Activated CD4-positive, alpha-beta T cell treated with anti-CD3 and anti-CD28 coated beads for 48 hours (primary cell): ENCODE data around the gene CLK1.
"Not testable (repeated sequence)": the region's sequence is repeated elsewhere in the genome, so short reads cannot be mapped to it uniquely, and the experiment has no call there.

ENCODE experiments used
- DNase-seq: peaks from one replicate; pipeline ENCODE4 v3.0.0-alpha.2; 2020

Gene CLK1

GRCh38 chr2:200864176-200865034 is at the start of gene CLK1:
CLK1 (minus strand) TSS chr2:200864658; CDS start chr2:200861862, 2,796 bp downstream.
- DNase-seq: peak; percentile 98

GRCh38 chr2:200913654-200914053 is 49.2 kb upstream of the CLK1 start:
- no peak for DNase-seq

GRCh38 chr2:200909958-200910357 is 45.5 kb upstream of the CLK1 start:
- DNase-seq: no peak

- DNase-seq: peak; percentile 72
Measured at GRCh38 chr2:200905618-200906296, 41.3 kb upstream of the CLK1 start.

GRCh38 chr2:200901459-200902072 is 37.1 kb upstream of the CLK1 start:
- peak; percentile 80 for DNase-seq

GRCh38 chr2:200899482-200899881 is 35.0 kb upstream of the CLK1 start:
- DNase-seq: no peak

- peak; percentile 98 for DNase-seq
Measured at GRCh38 chr2:200888704-200889625, 24.5 kb upstream of the CLK1 start, which contains the start of the genes NIF3L1 and PPIL3. NIF3L1 (plus strand) TSS chr2:200889371; CDS start chr2:200891944, 2,573 bp downstream. PPIL3 (minus strand) TSS chr2:200889077; CDS start chr2:200887615, 1,462 bp downstream.

GRCh38 chr2:200881715-200882249 is 17.3 kb upstream of the CLK1 start:
- not testable (repeated sequence) for DNase-seq

GRCh38 chr2:200878289-200878880 is 13.9 kb upstream of the CLK1 start:
- DNase-seq: no peak

- no peak for DNase-seq
Measured at GRCh38 chr2:200877443-200877842, 13.0 kb upstream of the CLK1 start.

GRCh38 chr2:200873560-200873959 is 9.1 kb upstream of the CLK1 start:
- no peak for DNase-seq

GRCh38 chr2:200871151-200871550 is 6.7 kb upstream of the CLK1 start:
- DNase-seq: no peak

GRCh38 chr2:200869014-200869413 is 4.6 kb upstream of the CLK1 start:
- no peak for DNase-seq

GRCh38 chr2:200863782-200864175 is 679 bp downstream of the CLK1 start:
- peak; percentile 37 for DNase-seq

- DNase-seq: peak; percentile 78
Measured at GRCh38 chr2:200862532-200863000, 1.9 kb downstream of the CLK1 start.

- DNase-seq: no peak
Measured at GRCh38 chr2:200861617-200862155, 2.8 kb downstream of the CLK1 start.

- DNase-seq: peak; percentile 59
Measured at GRCh38 chr2:200860092-200860795, 4.2 kb downstream of the CLK1 start.

GRCh38 chr2:200856806-200857205 is 7.7 kb downstream of the CLK1 start:
- no peak for DNase-seq

GRCh38 chr2:200852605-200853004 is 11.9 kb downstream of the CLK1 start:
- no peak for DNase-seq
